ENCODE data around the gene RHOH.

DNA sequence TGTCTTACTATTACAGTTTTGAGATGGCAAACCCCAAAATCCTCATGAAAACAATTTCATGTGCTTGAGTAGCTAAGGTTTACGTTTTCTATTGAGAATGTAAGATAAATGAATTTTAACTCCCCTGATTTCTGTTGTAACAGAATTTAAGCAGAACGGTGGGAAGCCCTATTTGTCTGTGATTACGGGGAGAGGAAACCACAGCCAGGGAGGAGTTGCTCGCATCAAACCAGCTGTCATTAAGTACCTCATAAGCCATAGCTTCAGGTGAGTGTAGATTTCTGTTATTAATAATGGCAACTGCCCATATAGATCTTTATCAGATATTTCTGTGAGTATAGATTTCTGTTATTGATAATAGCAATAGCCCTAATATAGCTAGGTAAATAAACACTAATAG is 44.2 kb upstream of the RHOH start:
- no peak for TF ChIP-seq POLR2A (IDR thresholded peaks at IDR 0.05)
- TF ChIP-seq, protein P1, sequence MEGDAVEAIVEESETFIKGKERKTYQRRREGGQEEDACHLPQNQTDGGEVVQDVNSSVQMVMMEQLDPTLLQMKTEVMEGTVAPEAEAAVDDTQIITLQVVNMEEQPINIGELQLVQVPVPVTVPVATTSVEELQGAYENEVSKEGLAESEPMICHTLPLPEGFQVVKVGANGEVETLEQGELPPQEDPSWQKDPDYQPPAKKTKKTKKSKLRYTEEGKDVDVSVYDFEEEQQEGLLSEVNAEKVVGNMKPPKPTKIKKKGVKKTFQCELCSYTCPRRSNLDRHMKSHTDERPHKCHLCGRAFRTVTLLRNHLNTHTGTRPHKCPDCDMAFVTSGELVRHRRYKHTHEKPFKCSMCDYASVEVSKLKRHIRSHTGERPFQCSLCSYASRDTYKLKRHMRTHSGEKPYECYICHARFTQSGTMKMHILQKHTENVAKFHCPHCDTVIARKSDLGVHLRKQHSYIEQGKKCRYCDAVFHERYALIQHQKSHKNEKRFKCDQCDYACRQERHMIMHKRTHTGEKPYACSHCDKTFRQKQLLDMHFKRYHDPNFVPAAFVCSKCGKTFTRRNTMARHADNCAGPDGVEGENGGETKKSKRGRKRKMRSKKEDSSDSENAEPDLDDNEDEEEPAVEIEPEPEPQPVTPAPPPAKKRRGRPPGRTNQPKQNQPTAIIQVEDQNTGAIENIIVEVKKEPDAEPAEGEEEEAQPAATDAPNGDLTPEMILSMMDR (IDR thresholded peaks at IDR 0.05 in 8 of 11, conservative IDR thresholded peaks at IDR 0.05 in 3 of 11), result no peak

All from spleen (tissue), 7 donors.